ENCODE measurements around the gene AKR1B1. TPM values are rescaled to one million over a fixed set of nuclear protein-coding genes. Genes with fewer than 3 reads are reported as not detected.

Gene AKR1B1
- polyA plus RNA-seq, 1 of the 3 experiments (the other 2 are of a cell fraction) = 216 TPM

DNA sequence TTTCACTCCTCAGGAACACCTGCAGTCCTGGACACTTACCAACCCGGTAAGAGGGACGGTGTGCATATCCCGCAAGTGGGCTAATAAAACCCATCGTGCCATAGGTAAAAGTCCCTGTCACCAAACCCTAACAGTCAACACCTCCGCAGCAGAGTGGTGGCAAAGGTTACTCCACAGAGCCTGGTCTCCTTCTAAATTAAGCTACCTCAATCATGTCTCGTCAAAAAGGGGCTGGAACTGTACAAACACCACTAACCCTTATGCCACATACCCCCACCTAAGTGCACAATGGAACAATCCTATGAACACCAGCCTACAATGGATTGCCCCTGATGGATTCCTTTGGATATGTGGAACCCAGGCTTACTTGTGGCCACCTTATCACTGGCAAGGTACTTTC, 9.6 kb upstream of the AKR1B1 start:
- TF ChIP-seq RCOR1 (IDR thresholded peaks at IDR 0.05; ENCODE audit: low read length) (no peak), RFX5 (IDR thresholded peaks at IDR 0.05; ENCODE audit: low read length) (no peak), TCF12 (IDR thresholded peaks at IDR 0.05) (no peak), MEF2A (IDR thresholded peaks at IDR 0.05; ENCODE audit: borderline replicate concordance, low read depth) (no peak), CHD2 (IDR thresholded peaks at IDR 0.05; ENCODE audit: low read length, partially characterized antibody) (no peak), NRF1 (IDR thresholded peaks at IDR 0.05; ENCODE audit: low read depth, low read length) (no peak), TEAD4 (IDR thresholded peaks at IDR 0.05; ENCODE audit: borderline replicate concordance, insufficient read depth) (no peak), RAD21 (IDR thresholded peaks at IDR 0.05; ENCODE audit: low read length) (no peak), GATA2 (CRISPR knock-in tag; IDR thresholded peaks at IDR 0.05) (no peak), POLR2AphosphoS5 (IDR thresholded peaks at IDR 0.05; ENCODE audit: low read depth, low read length) (no peak), RXRA (IDR thresholded peaks at IDR 0.05; ENCODE audit: borderline replicate concordance, low read depth) (no peak), FOXM1 (IDR thresholded peaks at IDR 0.05; ENCODE audit: low read depth) (no peak), NFIC (IDR thresholded peaks at IDR 0.05; ENCODE audit: borderline replicate concordance) (no peak), FOSL2 (IDR thresholded peaks at IDR 0.05; ENCODE audit: borderline replicate concordance, low read depth) (no peak)
- TF ChIP-seq, protein P1, sequence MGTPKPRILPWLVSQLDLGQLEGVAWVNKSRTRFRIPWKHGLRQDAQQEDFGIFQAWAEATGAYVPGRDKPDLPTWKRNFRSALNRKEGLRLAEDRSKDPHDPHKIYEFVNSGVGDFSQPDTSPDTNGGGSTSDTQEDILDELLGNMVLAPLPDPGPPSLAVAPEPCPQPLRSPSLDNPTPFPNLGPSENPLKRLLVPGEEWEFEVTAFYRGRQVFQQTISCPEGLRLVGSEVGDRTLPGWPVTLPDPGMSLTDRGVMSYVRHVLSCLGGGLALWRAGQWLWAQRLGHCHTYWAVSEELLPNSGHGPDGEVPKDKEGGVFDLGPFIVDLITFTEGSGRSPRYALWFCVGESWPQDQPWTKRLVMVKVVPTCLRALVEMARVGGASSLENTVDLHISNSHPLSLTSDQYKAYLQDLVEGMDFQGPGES (IDR thresholded peaks at IDR 0.05; ENCODE audit: low read depth, low read length) = no peak
- TF ChIP-seq, protein P2, sequence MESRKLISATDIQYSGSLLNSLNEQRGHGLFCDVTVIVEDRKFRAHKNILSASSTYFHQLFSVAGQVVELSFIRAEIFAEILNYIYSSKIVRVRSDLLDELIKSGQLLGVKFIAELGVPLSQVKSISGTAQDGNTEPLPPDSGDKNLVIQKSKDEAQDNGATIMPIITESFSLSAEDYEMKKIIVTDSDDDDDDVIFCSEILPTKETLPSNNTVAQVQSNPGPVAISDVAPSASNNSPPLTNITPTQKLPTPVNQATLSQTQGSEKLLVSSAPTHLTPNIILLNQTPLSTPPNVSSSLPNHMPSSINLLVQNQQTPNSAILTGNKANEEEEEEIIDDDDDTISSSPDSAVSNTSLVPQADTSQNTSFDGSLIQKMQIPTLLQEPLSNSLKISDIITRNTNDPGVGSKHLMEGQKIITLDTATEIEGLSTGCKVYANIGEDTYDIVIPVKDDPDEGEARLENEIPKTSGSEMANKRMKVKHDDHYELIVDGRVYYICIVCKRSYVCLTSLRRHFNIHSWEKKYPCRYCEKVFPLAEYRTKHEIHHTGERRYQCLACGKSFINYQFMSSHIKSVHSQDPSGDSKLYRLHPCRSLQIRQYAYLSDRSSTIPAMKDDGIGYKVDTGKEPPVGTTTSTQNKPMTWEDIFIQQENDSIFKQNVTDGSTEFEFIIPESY (IDR thresholded peaks at IDR 0.05; ENCODE audit: borderline replicate concordance, low read depth) = no peak
- TF ChIP-seq, protein P3, sequence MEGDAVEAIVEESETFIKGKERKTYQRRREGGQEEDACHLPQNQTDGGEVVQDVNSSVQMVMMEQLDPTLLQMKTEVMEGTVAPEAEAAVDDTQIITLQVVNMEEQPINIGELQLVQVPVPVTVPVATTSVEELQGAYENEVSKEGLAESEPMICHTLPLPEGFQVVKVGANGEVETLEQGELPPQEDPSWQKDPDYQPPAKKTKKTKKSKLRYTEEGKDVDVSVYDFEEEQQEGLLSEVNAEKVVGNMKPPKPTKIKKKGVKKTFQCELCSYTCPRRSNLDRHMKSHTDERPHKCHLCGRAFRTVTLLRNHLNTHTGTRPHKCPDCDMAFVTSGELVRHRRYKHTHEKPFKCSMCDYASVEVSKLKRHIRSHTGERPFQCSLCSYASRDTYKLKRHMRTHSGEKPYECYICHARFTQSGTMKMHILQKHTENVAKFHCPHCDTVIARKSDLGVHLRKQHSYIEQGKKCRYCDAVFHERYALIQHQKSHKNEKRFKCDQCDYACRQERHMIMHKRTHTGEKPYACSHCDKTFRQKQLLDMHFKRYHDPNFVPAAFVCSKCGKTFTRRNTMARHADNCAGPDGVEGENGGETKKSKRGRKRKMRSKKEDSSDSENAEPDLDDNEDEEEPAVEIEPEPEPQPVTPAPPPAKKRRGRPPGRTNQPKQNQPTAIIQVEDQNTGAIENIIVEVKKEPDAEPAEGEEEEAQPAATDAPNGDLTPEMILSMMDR (IDR thresholded peaks at IDR 0.05) = no peak
- TF ChIP-seq, protein P4, sequence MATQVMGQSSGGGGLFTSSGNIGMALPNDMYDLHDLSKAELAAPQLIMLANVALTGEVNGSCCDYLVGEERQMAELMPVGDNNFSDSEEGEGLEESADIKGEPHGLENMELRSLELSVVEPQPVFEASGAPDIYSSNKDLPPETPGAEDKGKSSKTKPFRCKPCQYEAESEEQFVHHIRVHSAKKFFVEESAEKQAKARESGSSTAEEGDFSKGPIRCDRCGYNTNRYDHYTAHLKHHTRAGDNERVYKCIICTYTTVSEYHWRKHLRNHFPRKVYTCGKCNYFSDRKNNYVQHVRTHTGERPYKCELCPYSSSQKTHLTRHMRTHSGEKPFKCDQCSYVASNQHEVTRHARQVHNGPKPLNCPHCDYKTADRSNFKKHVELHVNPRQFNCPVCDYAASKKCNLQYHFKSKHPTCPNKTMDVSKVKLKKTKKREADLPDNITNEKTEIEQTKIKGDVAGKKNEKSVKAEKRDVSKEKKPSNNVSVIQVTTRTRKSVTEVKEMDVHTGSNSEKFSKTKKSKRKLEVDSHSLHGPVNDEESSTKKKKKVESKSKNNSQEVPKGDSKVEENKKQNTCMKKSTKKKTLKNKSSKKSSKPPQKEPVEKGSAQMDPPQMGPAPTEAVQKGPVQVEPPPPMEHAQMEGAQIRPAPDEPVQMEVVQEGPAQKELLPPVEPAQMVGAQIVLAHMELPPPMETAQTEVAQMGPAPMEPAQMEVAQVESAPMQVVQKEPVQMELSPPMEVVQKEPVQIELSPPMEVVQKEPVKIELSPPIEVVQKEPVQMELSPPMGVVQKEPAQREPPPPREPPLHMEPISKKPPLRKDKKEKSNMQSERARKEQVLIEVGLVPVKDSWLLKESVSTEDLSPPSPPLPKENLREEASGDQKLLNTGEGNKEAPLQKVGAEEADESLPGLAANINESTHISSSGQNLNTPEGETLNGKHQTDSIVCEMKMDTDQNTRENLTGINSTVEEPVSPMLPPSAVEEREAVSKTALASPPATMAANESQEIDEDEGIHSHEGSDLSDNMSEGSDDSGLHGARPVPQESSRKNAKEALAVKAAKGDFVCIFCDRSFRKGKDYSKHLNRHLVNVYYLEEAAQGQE (IDR thresholded peaks at IDR 0.05; ENCODE audit: low read depth, low read length) = no peak
- TF ChIP-seq, protein P5, sequence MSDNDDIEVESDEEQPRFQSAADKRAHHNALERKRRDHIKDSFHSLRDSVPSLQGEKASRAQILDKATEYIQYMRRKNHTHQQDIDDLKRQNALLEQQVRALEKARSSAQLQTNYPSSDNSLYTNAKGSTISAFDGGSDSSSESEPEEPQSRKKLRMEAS (IDR thresholded peaks at IDR 0.05; ENCODE audit: low read depth) = no peak
- Histone ChIP-seq H3K9ac (no peak overlapping the region), H3K36me3 (replicated peaks in 1 of 2; ENCODE audit: control insufficient read depth in 1 of 2, insufficient read depth in 2 of 2, low read length in 1 of 2) (no peaks in the 10 kb centered on the region), H2AFZ (ENCODE audit: low read depth) (no peak overlapping the region), H3K4me2 (no peak overlapping the region), H3K9me3 (peaks cover 15% of the 10 kb centered on the region; the same call in 1 of the 2 replicates), H4K20me1 (ENCODE audit: insufficient read depth) (no peaks in the 10 kb centered on the region), H3K4me1 (ENCODE audit: control insufficient read depth in 1 of 2, insufficient read depth in 2 of 2, low read depth in 1 of 2, low read length in 1 of 2) (no peaks in the 10 kb centered on the region), H3K79me2 (ENCODE audit: insufficient read depth) (no peaks in the 10 kb centered on the region), H3K4me3 (ENCODE audit: low read depth in 2 of 2, low read length in 1 of 2) (no peak overlapping the region), H3K27me3 (ENCODE audit: insufficient read depth) (no peaks in the 10 kb centered on the region), H3K27ac (ENCODE audit: low read depth in 2 of 2, low read length in 1 of 2) (no peak overlapping the region), H3F3A (replicated peaks; ENCODE audit: insufficient read depth) (no peaks in the 10 kb centered on the region), H3K9me2 (no peaks in the 10 kb centered on the region)
- POLR2A ChIA-PET = no interaction called here
- 65% methylated on average over 6 of the region's 6 CpGs for WGBS (ENCODE audit: low lambda C conversion rate)
- no peak for DNase-seq
- CTCF ChIA-PET = interaction anchor here (2.0 kb wide), 1 partner anchor 10 kb away, joined by 10 read pairs; the partner anchor contains the start of gene AKR1B1

All from SK-N-SH (cell line).